Measurements from ENCODE around the gene SGPL1. TPM values are rescaled to one million over a fixed set of nuclear protein-coding genes. Genes with fewer than 3 reads are reported as not detected.
A peak's percentile ranks its signal among the peaks of the same experiment; 100 is the strongest.

The SGPL1 gene
- total RNA-seq, 1 donor from 2014 or later: 62.1 TPM

GRCh38 chr10:70780370-70780760 is 35.4 kb upstream of the SGPL1 start:
- ATAC-seq: no peak

GRCh38 chr10:70780772-70781171 is 35.0 kb upstream of the SGPL1 start:
- no peak for ATAC-seq

GRCh38 chr10:70781461-70782051 is 34.2 kb upstream of the SGPL1 start:
- no peak for ATAC-seq

- ATAC-seq: no peak
Observed at GRCh38 chr10:70782086-70782745, 33.5 kb upstream of the SGPL1 start.

- ATAC-seq: no peak
Observed at GRCh38 chr10:70782746-70783680, 32.7 kb upstream of the SGPL1 start.

- no peak for ATAC-seq
Observed at GRCh38 chr10:70784016-70784415, 31.7 kb upstream of the SGPL1 start.

- ATAC-seq: peak; percentile 43
Observed at GRCh38 chr10:70784471-70784870, 31.3 kb upstream of the SGPL1 start.

- ATAC-seq: no peak
Observed at GRCh38 chr10:70785190-70785589, 30.6 kb upstream of the SGPL1 start, which contains the start of gene TBATA. Gene TBATA, minus strand, starts transcription at chr10:70785377. Its CDS starts 1,998 bp downstream, at chr10:70783379.

GRCh38 chr10:70786799-70787415 is 28.8 kb upstream of the SGPL1 start:
- ATAC-seq: peak; percentile 84

- no peak for ATAC-seq
Observed at GRCh38 chr10:70791386-70792039, 24.2 kb upstream of the SGPL1 start.

- ATAC-seq: no peak
Observed at GRCh38 chr10:70795613-70796012, 20.1 kb upstream of the SGPL1 start.

- ATAC-seq: no peak
Observed at GRCh38 chr10:70797840-70798239, 17.9 kb upstream of the SGPL1 start.

- ATAC-seq: no peak
Observed at GRCh38 chr10:70799124-70799523, 16.6 kb upstream of the SGPL1 start.

GRCh38 chr10:70801854-70802253 is 13.9 kb upstream of the SGPL1 start:
- no peak for ATAC-seq

- peak; percentile 95 for ATAC-seq
Observed at GRCh38 chr10:70803775-70804420, 11.8 kb upstream of the SGPL1 start.

- peak; percentile 92 for ATAC-seq
Observed at GRCh38 chr10:70804421-70804808, 11.3 kb upstream of the SGPL1 start.

- no peak for ATAC-seq
Observed at GRCh38 chr10:70805619-70806215, 10.0 kb upstream of the SGPL1 start.

GRCh38 chr10:70806841-70807240 is 8.9 kb upstream of the SGPL1 start:
- no peak for ATAC-seq

GRCh38 chr10:70807556-70807955 is 8.2 kb upstream of the SGPL1 start:
- ATAC-seq: no peak

GRCh38 chr10:70809011-70809611 is 6.6 kb upstream of the SGPL1 start:
- peak; percentile 84 for ATAC-seq

- ATAC-seq: no peak
Observed at GRCh38 chr10:70809726-70810125, 6.0 kb upstream of the SGPL1 start.
